NCI-H146 treated with DMSO at 0.1 percent for 48 hours (cell line): ENCODE data around the gene SLC6A13.
A peak's percentile ranks its signal among the peaks of the same experiment; 100 is the strongest.
"Not testable (repeated sequence)": the region's sequence is repeated elsewhere in the genome, so short reads cannot be mapped to it uniquely, and the experiment has no call there.

ENCODE experiments used
- DNase-seq: peaks from one replicate; lab custom pipeline; 2025; ENCODE audit not compliant: unreplicated experiment; lab: John Stamatoyannopoulos, UW

The SLC6A13 gene

DNA sequence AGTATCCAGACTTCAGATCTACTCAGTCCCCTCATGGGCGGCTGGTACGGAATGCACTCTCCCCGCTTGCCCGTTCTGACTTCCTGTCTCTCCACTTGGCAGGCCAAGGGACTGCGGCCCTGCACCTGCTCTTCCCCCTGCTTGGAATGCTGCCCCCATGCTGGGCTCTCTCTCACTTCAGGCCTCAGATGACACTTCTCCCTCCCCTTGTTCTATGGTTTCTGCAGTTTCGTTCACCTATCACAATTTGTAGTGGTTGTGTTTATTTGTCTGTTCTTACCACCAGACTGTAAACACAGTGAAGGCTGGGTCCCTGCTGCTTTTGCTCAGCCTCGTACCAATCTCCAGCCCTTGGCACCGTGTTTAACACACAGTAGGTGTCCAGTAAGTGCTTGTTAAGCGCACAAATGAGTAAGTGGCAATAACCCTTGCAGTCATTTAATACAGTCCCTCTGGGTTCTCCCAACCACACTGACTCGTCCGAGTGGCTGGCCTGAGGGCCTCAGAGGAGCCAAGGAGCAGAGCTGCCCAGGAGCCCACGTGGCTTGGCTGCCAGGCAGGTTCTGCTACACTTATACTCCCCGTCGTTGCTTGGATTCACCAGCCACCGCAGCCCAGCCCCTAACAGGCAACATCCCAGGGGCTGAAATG, 60.4 kb downstream of the SLC6A13 start:
- DNase-seq, result peak; percentile 74

DNA sequence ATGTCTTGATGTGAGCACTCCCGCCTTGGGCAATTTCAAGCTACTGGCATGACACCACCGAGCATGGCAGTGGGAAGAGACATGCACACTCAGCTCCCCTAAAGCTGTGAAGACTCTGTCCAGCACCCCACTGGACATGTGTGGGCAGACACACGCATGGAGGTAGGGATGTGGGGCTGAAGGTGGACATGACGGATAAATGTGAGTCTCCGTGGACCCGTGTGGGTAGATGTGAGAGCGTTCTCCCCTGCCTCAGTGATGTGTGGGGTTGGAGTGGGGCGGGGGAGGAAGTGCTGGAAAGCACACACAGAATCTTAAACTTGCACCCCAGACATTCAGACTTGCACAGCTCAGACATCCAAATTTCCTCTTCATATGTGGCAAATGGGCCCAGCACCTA, 61.3 kb downstream of the SLC6A13 start:
- no peak for DNase-seq

DNA sequence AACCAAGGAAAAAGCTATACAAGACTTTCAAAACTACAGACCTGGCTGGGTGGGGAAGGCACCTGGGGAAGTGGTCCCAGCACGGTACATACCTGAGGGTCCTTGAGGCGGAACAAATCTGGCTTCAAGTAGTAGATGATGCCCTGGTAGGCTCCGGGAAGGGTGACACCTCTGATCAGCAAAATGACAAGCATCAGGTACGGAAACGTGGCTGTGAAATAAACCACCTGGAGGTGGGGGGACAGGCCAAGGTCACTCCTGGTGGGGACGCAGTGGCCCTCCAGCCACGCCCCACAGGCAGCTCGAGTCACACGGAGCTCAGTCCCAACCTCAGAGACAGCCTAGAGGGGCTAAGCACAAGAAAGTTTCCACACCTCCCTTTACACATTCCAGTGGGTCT, 63.9 kb downstream of the SLC6A13 start:
- DNase-seq, result no peak

DNA sequence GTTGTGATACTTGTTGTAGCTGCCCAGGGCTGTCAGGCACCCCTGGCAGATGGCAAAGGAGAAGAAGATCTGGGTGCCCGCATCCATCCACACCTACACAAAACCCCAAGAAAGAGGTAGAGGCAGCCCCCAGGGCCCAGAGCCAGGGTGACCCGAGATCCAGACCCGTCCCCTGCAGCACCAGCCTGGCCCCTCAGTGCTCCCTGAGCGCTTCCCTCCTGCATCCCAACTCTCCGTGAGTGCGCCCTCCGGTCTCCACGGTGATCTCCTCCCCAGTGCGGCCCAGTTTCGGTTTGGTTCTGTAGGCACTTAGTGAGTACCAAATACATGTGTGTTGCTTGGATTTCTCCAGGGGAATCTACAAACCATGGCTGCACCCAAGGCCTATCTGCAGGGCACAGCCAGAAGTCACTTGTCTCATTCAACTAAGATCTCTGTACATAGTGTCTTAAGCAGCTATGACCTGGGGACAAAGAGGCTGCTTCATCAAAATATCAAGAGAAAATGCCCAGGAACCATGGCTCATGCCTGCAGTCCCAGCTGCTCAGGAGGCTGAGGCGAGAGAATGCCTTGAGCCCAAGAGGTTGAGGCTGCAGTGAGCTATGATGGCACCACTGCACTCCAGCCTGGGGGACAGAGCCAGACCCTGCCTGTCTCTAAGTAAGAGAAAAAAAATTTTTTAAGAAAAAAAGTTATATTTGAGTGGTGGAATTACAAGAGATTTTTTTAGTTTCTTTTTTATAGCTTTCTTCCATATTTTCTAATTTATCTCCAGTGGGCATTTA, 64.5 kb downstream of the SLC6A13 start:
- no peak for DNase-seq

DNA sequence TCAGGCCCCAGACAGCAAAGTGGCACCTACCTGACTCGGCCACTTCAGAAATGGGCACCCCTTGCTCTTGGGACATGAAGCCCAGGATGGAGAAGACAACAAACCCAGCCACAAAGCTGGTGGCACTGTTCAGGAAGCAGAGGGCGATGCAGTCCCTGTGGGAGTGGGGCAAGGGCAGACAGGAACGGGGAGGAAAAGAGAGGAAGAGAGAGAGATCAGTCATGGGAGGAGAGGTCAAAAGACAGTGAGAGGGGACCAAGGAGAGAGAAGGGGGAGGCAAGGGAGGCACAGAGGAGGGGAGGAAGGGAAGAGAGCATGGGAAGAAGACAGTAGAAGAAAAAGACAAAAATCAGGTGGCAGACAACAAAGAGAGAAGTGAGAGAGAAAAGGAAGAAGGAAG, 65.3 kb downstream of the SLC6A13 start:
- no peak for DNase-seq

DNA sequence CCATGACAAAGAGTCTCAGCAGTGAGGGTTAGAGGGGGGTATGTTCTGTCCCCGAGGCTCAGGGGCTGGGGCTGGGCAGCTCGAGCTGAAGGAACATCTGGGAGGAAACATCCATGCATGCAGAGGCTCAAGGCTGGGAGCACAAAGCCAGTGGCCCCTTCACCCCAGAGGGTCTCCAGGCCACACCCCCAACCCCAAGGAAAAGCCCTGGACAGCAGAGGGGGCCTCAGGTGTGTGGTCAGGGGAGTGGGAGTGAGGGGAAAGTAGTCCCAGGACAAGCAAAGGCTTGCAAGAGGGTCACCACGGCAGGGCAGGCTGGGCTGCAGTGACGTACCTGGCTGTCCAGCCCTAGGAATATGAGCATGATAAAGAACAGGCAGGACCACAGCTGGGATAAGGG, 66.2 kb downstream of the SLC6A13 start:
- DNase-seq, result no peak

DNA sequence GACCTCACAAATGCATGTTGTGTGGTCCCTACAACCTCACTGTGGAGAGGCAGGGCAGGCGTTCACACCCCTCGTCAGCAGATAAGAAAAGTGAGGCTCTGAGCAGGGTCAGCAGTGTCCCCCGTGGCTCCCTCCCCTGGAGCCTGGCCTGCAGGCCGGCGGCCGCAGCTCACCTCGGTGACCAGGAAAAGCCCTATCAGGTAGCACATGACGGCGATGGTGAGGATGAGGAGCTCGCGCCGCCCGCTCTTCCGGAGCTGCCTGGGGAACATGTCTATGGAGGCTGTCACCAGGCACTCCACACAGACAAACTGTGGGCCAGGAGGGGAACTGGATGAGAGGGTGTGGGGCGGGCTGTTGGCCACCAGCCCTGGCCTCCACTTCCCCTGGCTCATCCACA, 66.7 kb downstream of the SLC6A13 start:
- no peak for DNase-seq

DNA sequence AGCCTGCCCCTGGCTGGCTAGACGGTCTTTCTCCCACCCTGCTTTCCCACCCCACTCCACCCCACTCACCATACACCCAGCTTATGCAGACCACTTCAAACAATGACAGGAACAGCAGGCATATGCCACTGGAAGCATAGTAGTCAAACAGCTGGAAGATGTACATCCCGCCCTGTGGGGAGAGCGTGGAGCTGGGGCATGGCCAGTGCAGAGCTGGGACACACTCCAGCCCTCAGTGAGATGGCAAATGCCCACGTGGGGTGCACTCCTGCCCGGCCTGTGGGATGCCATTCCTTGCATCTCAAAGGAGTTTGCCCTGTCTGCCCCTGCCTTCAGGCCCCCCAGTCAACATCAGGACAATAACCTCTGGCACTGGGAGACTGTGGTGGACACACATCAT, 67.5 kb downstream of the SLC6A13 start:
- no peak for DNase-seq

DNA sequence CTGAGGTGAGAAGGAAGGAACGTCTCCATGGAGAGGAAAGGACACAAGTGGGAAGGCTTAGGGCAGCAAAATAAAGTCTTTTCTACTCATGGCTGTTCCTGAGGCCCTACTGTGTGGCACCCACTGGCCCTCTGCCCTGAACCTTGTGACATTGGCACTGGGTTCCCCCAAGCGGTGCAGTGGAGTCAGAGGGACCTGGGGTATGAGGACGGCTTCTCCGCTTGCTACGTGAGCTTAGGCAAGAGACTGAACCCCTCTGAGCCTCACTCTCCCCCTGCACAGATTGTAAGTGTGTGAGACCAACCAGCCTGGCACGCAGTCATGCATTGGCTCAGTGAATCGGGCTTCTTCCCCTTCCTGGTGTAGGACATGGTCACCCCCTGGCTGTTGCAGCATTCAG, 68.4 kb downstream of the SLC6A13 start:
- DNase-seq, result no peak

DNA sequence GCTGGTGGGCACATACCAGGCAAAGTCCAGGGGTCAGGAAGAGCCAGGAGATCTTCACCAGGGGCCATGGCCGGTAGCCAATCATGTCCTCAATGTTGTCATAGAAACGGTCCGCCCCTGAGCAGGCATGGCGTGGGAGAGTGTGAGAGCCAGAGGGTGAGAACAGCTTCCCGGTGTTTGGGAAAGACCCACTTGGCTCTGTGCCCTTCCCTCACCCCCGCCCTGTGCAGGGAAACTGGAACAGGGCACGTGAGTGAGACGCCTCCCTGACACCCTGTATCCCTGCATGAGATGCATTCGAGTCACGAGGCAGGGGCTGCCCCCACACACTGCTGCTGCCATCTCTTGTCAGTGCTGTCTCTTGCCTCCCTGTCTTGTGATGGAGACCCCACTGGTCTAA, 69.4 kb downstream of the SLC6A13 start:
- no peak for DNase-seq

DNA sequence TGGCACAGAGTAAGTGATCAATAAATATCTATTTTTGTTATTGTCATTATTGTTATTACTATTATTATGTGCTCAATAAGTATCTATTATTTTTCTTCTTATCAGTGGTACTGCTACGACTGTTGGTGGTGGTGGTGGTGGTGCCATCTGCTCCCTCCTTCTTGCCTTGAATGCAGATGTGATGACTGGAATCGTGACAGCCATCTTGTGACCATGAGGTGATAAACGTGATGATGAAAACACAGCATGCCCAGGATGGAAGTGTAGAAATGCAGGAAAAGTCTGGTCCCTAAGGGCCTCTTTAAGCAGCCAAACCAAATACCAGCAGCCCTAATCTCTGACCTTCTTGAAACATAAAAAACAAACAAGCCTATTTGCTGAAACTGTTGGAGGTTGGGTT, 71.1 kb downstream of the SLC6A13 start:
- DNase-seq, result no peak

DNA sequence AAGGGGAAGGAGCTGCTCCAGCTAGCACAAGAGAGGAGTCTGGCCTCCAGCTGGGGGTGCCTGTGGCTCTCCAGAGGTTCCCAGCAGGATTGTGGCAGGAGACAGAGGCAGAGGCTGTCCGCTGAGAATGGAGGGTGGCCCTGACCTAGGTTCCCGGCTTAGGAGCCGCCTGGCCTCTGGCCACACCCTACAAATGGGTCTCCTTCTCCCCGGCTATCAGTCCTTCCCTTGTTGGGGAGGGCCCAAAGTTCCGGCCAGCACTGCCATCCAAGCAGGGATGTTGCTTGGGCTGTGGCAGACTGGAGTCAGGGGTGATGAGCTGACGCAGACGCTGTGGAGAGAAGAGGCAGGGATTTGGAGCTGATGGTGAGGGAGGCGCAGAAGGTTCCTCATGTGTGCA, 71.8 kb downstream of the SLC6A13 start:
- DNase-seq, result no peak

DNA sequence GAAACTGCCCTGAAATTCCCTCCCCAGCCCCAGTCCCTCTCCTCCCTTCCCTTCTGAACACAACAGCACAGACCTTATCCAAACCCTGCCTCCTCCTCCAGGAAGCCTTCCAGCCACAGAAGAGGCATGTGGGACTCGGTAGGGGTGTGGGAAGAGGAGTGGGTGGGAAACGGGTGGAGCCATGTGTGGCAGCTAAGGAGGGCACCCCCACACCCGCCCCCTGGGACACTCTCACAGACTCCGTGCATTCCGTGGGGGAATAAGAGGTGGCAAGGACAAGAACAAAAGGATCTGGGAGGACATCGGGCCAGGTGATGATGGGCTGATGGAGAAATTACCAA, 73.0 kb downstream of the SLC6A13 start:
- no peak for DNase-seq

DNA sequence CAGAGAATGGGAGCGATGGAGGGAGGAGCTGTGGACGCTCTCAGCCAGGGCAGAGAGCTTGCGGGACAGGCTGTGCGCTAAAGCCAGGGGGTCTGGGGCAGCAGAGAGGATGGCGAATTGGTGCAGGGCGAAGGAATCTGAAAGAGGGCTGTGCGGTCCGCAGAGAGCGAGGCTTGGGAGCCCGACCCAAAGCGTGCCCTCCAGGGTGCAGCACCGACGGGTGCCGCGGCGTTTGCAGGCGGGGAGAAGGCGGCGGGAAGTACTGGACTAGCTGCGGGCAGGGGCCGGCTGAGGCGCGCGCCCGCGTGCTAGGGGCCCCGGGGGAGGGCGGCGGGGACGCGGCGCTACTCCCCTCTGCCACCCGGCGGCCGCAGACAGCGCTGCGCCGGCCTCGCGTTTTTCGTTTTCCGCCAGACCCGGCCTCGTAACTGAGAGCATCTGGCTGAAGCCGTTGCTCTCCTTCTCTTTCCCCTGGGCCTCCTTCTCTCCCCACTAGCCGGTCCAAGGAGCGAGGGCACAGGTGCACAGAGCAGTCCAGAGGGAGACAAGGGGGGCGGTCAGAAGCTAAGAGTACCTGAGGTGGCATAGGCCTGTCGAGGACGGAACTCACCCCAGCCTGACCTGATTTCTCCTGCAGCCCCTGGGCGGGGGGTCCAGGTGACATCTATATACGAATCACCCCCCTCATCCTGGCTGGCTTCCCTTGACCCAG, 73.6 kb downstream of the SLC6A13 start:
- peak; percentile 69 for DNase-seq

DNA sequence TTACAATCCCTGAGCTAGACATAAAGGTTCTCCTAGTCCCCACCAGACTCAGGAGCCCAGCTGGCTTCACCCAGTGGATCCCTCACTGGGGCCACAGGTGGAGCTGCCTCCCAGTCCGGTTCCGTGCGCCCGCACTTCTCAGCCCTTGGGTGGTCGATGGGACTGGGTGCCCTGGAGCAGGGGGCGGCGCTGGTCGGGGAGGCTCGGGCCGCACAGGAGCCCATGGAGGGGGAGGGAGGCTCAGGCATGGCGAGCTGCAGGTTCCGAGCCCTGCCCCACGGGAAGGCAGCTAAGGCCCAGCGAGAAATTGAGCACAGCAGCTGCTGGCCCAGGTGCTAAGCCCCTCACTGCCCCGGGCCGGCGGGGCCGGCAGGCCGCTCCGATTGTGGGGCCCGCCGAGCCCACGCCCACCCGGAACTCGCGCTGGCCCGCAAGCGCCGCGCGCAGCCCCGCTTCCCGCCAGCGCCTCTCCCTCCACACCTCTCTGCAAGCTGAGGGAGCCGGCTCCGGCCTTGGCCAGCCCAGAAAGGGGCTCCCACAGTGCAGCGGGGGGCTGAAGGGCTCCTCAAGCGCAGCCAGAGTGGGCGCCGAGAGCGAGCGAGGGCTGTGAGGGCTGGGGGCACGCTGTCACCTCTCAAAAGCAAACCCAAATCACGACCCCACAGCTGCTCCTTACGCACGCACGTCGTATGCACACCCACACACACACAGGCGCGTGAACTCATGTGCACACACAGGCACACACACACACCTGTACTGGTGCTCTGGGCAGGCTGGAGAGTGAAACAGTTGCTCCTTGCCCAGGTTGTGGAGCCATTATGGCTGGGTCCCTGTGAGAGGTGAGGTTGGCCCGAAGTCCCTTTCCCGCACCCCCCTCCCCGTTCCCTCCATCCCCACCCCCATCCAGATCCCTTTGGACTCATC, 74.4 kb downstream of the SLC6A13 start:
- DNase-seq, result not testable (repeated sequence)

DNA sequence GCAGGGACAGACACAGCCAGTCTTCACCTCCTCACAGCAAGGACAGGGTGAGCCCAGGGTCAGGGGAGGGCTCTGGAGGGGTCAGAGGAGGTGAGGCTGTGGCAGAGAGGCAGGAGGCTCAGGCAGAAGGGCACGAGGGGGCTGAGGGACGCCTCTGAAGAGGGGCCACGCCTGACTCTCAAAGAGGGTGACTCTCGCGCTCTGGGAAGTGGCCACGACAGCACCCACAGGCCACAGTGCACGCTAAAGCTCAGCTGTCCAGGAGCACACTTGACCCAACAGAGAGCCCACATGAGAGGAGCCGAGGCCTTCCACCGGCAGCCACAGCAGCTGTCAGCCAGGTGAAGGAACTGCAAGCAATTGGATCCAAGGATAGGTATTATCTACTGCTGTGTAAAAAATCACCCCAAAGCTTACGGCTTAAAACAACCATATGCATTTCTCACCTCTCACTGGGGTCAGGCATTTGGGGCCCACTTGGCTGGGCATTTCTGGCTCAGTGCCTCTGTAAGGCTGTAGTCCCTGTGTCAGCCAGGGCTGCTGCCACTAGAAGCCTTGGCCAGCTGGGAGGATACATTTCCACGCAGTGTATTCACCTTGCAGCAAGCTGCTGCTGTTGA, 76.5 kb downstream of the SLC6A13 start:
- DNase-seq, result no peak

DNA sequence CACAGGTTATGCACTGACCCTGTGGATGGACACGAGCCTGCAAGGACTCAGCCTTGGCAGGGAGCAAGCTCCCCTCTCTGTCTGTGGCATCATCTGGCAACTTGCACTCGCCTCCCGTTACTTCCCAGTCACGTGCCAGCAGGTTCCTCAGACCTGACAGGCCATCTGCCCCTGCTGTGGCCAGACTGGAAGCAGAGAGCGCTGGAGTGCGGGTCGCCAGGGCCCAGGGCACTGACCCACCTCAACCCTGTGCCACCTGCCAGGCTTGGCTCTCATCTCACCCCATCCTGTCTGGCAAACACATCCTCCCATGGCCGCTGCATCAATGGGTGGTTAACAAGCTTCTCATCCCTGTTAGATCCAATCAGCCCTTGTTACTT, 77.1 kb downstream of the SLC6A13 start:
- no peak for DNase-seq

DNA sequence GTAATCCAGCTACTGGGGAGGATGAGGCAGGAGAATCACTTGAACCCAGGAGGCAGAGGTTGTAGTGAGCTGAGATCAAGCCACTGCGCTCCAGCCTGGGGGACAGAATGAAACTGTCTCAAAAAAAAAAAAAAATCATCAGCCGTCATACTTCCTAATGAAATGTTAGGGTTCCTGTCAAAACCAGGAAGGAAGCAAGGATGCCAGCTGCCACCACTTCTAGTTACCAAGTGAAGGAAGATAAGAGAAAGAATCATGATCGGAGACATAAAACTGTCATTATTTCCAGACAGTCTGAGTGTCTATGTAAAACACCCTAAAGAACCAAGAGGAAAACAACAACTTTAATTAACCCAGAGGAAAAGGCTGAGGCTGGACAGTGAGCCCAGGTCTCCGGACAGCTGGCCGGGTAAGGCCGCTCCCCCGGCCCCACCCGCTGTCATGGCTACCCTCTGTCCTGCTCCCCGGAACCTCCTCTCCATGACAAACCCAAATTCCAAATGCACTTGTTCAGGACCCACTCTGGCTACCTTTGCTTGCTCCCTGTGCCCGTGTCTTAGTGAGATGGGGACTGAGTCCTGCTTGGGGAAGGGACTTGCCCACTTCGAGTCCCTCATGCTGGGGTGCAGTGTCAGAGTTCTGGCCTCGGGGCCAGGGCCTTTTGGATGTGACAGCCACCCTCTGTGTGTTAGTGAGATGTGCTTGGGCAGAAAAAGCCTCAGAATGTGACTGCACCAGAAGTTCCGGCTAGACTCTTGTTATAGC, 77.6 kb downstream of the SLC6A13 start:
- no peak for DNase-seq

DNA sequence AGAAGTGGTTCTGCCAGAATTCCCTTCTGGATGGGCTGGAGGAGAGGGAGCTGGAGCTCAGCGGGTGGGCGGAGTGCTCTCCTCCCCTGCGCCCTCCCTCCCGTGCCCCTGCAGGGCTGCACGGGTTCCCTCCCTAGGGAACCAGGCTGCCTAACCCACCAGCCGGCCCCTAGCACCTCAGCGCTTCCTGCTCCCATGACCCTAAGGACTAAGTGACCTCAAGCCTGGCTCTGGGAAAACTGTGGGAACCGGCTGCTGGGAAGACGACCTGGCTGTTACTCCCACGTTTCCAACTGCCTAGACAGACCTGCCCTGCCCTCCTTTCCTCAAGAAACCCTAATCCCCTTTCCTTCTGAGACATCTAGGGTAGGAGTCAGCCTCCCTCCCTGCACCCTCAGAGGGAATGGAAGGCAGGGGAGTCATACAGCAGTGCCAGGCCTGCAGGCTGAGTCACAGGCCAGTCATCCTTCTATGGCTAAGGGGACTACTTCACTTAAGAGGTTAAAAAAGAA, 80.2 kb downstream of the SLC6A13 start:
- no peak for DNase-seq

DNA sequence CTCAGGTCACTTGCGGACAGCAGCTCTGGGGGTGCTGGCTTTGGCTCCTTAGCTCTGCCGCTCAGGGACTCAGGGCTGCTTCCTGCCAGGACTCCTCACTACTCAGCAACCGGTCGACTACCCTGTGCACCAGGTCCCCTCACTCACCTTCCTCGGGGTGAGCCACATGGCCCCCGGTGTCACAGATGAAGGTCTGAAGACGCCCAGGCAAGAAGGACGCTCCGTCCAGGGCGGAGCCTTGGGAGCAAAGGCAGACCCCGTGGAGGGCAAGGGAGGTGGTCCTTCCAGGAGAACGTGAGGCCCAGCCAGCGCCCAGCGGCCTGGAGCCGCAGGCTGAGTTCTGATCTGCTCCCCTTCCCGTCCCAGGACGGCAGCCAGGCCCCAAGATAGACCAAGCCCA, 80.7 kb downstream of the SLC6A13 start:
- no peak for DNase-seq
